HepG2 (cell line): ENCODE measurements around the gene HSPA1B. TPM values are rescaled to one million over a fixed set of nuclear protein-coding genes. Genes with fewer than 3 reads are reported as not detected.

Experiments
- ARID4A ChIP-seq: sonication (generic); formaldehyde crosslinking; IDR thresholded peaks from 2 replicates; pipeline ENCODE4 v1.5.0; 2020; ENCODE audit warnings: mild to moderate bottlenecking, missing genetic modification reagents, borderline replicate concordance
- CHD2 ChIP-seq: IDR thresholded peaks from 2 replicates; pipeline ENCODE4 v1.6.1; 2011; ENCODE audit warnings: low read depth, low read length, improper control_type of control experiment
- CREBL2 ChIP-seq: sonication (generic); formaldehyde crosslinking; IDR thresholded peaks from 2 replicates; pipeline ENCODE4 v1.8.1; 2023; ENCODE audit warnings: missing genetic modification reagents, mild to moderate bottlenecking, borderline replicate concordance
- FLYWCH1 ChIP-seq: sonication (generic); formaldehyde crosslinking; IDR thresholded peaks from 2 replicates; pipeline ENCODE4 v1.8.1; 2023; ENCODE audit warnings: mild to moderate bottlenecking, missing genetic modification reagents
- IRF2 ChIP-seq: IDR thresholded peaks from 2 replicates; pipeline ENCODE4 v1.6.1; 2018; ENCODE audit warnings: missing genetic modification reagents, missing compliant biosample characterization
- IRF9 ChIP-seq: sonication (generic); formaldehyde crosslinking; IDR thresholded peaks from 2 replicates; pipeline ENCODE4 v1.8.0; 2022; ENCODE audit warnings: missing genetic modification reagents, mild to moderate bottlenecking, borderline replicate concordance
- NONO ChIP-seq, 2 experiments: fragments of 450-650 bp in 1 of 2; sonication (generic) in 1 of 2; formaldehyde crosslinking in 1 of 2; IDR thresholded peaks in 1 of 2; conservative IDR thresholded peaks in 1 of 2; 2 replicates each; pipeline versions ENCODE4 v1.6.1 to v1.8.0; 2017 to 2022; ENCODE audit warnings: mild to moderate bottlenecking in 1 of 2, missing genetic modification reagents in 1 of 2, moderate library complexity in 1 of 2
- SCMH1 ChIP-seq: sonication (generic); formaldehyde crosslinking; IDR thresholded peaks from 2 replicates; pipeline ENCODE4 v1.9.0; 2021; ENCODE audit warnings: missing genetic modification reagents, mild to moderate bottlenecking, borderline replicate concordance
- SPEN ChIP-seq: sonication (generic); formaldehyde crosslinking; IDR thresholded peaks from 2 replicates; pipeline ENCODE4 v1.5.1; 2020; ENCODE audit warnings: low read depth, mild to moderate bottlenecking, missing genetic modification reagents
- STAT5B ChIP-seq: sonication (generic); formaldehyde crosslinking; IDR thresholded peaks from 2 replicates; pipeline ENCODE4 v1.4.0; 2020; ENCODE audit warnings: missing genetic modification reagents
- ZNF136 ChIP-seq: sonication (generic); formaldehyde crosslinking; IDR thresholded peaks from 2 replicates; pipeline ENCODE4 v1.8.1; 2022; ENCODE audit warnings: low read depth, mild to moderate bottlenecking, moderate library complexity, missing genetic modification reagents
- ZNF33A ChIP-seq: sonication (generic); formaldehyde crosslinking; IDR thresholded peaks from 2 replicates; pipeline ENCODE4 v1.5.1; 2020; ENCODE audit warnings: missing genetic modification reagents, mild to moderate bottlenecking, moderate library complexity, borderline replicate concordance
- ZNF354B ChIP-seq: sonication (generic); formaldehyde crosslinking; IDR thresholded peaks from 2 replicates; pipeline ENCODE4 v1.8.0; 2022; ENCODE audit warnings: mild to moderate bottlenecking, missing genetic modification reagents
- ZNF660 ChIP-seq: sonication (generic); formaldehyde crosslinking; IDR thresholded peaks from 2 replicates; pipeline ENCODE4 v1.5.1; 2020; ENCODE audit warnings: mild to moderate bottlenecking, low read depth, missing genetic modification reagents, borderline replicate concordance
- ZNF687 ChIP-seq: sonication (generic); formaldehyde crosslinking; IDR thresholded peaks from 2 replicates; pipeline ENCODE4 v1.5.1; 2020; ENCODE audit warnings: mild to moderate bottlenecking, missing genetic modification reagents, moderate library complexity
- ZNF816 ChIP-seq: sonication (generic); formaldehyde crosslinking; IDR thresholded peaks from 2 replicates; pipeline ENCODE4 v1.8.0; 2022; ENCODE audit warnings: missing genetic modification reagents, mild to moderate bottlenecking, borderline replicate concordance
- polyA plus RNA-seq, 8 experiments: library from polyadenylated mRNA; depleted of rRNA in 3 of 8; stranded (reverse) in 7 of 8; unstranded in 1 of 8; fragments of >200 nt; fragmentation: Illumina TruSeq in 4 of 8; extraction: Trizol in 4 of 8; gene quantifications; 2 replicates each; pipeline versions ENCODE4 v1.2.1 to v1.2.3, GENCODE V29; 2011 to 2016; ENCODE audit warnings: low read depth in 4 of 8, missing spikeins in 1 of 8, mixed read lengths in 1 of 8; ENCODE audit not compliant: insufficient read depth in 1 of 8
- total RNA-seq, 5 experiments: library from RNA; depleted of rRNA; stranded (reverse); fragments of >200 nt; fragmentation: Illumina TruSeq; extraction: Trizol; gene quantifications; 2 replicates each; pipeline ENCODE4 v1.2.3, GENCODE V29; 2016; ENCODE audit warnings: low read depth in 1 of 5

Gene HSPA1B
- total and polyA plus RNA-seq, 2 of the 13 experiments (the other 11 are each of a cell fraction or from before 2014, with no cell fraction given), result 26.0 to 186 TPM

- TF ChIP-seq CHD2, result 0 out of 2 replicates have a peak, but pooled peaks have one; percentile 22
- TF ChIP-seq ARID4A (CRISPR knock-in tag), result peak; percentile 95
- no peak for TF ChIP-seq NONO (IDR thresholded peaks at IDR 0.05)
- peak; percentile 77 for TF ChIP-seq NONO (CRISPR knock-in tag; conservative IDR thresholded peaks at IDR 0.05)
- TF ChIP-seq IRF9 (CRISPR knock-in tag), result peak; percentile 70; the same call in 1 of the 2 replicates
- TF ChIP-seq STAT5B, result no peak
- 0 out of 2 replicates have a peak, but pooled peaks have one; percentile 73 for TF ChIP-seq ZNF660
- TF ChIP-seq IRF2 (CRISPR knock-in tag), result peak; percentile 49
- no peak; the same call in 1 of the 2 replicates for TF ChIP-seq ZNF816 (CRISPR knock-in tag)
- TF ChIP-seq ZNF136 (CRISPR knock-in tag), result peak; percentile 96
- peak; percentile 95 for TF ChIP-seq SPEN (CRISPR knock-in tag)
- peak; percentile 76; the same call in 1 of the 2 replicates for TF ChIP-seq CREBL2 (CRISPR knock-in tag)
- TF ChIP-seq FLYWCH1 (CRISPR knock-in tag), result no peak
- peak; percentile 77; the same call in 1 of the 2 replicates for TF ChIP-seq ZNF354B (CRISPR knock-in tag)
- TF ChIP-seq ZNF33A (CRISPR knock-in tag), result no peak
- TF ChIP-seq ZNF687 (CRISPR knock-in tag), result peak; percentile 96
- TF ChIP-seq SCMH1 (CRISPR knock-in tag), result no peak
Measured at GRCh38 chr6:31834367-31835250, 7.1 kb downstream of the HSPA1B start (continued).
